ENCODE measurements around the gene GDPGP1. TPM values are rescaled to one million over a fixed set of nuclear protein-coding genes. Genes with fewer than 3 reads are reported as not detected.

Gene GDPGP1
- polyA plus RNA-seq, 3 donors from 2014 or later = 0.82 to 5.9 (median 1.4) TPM

GRCh38 chr15:90194655-90195054 is 39.4 kb upstream of the GDPGP1 start:
- Mint-ChIP-seq H3K27ac (no peak overlapping the region), H3K9me3 (no peaks in the 10 kb centered on the region), H3K4me3 (no peak overlapping the region), H3K36me3 (peaks cover 0 to 13% (median 0%) of the 10 kb centered on the region in 3 donors), H3K4me1 (peaks cover 20% of the 10 kb centered on the region in 2 donors), H3K27me3 (ENCODE audit: low read depth in 3 of 3) (peaks cover 0 to 3% (median 0%) of the 10 kb centered on the region in 3 donors)
- no peak for DNase-seq

GRCh38 chr15:90200534-90201129 is 33.4 kb upstream of the GDPGP1 start:
- Mint-ChIP-seq H3K4me1 (peaks cover 13 to 15% of the 10 kb centered on the region in 2 donors), H3K27ac (peak overlapping the region; percentile 35 to 88 (median 86)), H3K4me3 (peak overlapping the region; percentile 84 to 88 (median 87)), H3K9me3 (no peaks in the 10 kb centered on the region), H3K27me3 (ENCODE audit: low read depth in 3 of 3) (peaks cover 0 to 3% (median 1%) of the 10 kb centered on the region in 3 donors), H3K36me3 (peaks cover 0 to 8% (median 0%) of the 10 kb centered on the region in 3 donors)
- DNase-seq = no peak

GRCh38 chr15:90201130-90201943 is 32.7 kb upstream of the GDPGP1 start, which contains the start of gene SEMA4B:
Gene SEMA4B, plus strand, starts transcription at chr15:90201330. Its CDS starts 249 bp downstream, at chr15:90201579.
- no peaks in the 10 kb centered on the region for H3K9me3 Mint-ChIP-seq
- H3K4me3 Mint-ChIP-seq = peak within 1 kb of the TSS; percentile 84 to 88 (median 87)
- peaks cover 13 to 15% of the 10 kb centered on the region in 2 donors for H3K4me1 Mint-ChIP-seq
- H3K27ac Mint-ChIP-seq = peak within 1 kb of the TSS; percentile 40 to 88 (median 86)
- peak; percentile 78 to 82 (median 81) for DNase-seq
- H3K36me3 Mint-ChIP-seq = peaks cover 0 to 6% (median 0%) of the 10 kb centered on the region in 3 donors
- peaks cover 0 to 3% (median 1%) of the 10 kb centered on the region in 3 donors for H3K27me3 Mint-ChIP-seq (ENCODE audit: low read depth in 3 of 3)

GRCh38 chr15:90201944-90202375 is 32.0 kb upstream of the GDPGP1 start:
- no peak for DNase-seq
- Mint-ChIP-seq H3K27ac (peak overlapping the region in 4 of 6 donors; percentile 30 to 73 (median 56)), H3K27me3 (ENCODE audit: low read depth in 3 of 3) (peaks cover 0 to 3% (median 1%) of the 10 kb centered on the region in 3 donors), H3K9me3 (no peaks in the 10 kb centered on the region), H3K4me1 (peaks cover 13 to 15% of the 10 kb centered on the region in 2 donors), H3K4me3 (peak overlapping the region; percentile 79 to 87 (median 81)), H3K36me3 (no peaks in the 10 kb centered on the region)

- Mint-ChIP-seq H3K27ac (peak overlapping the region in 4 of 6 donors; percentile 22 to 88 (median 66)), H3K4me1 (peaks cover 13 to 15% of the 10 kb centered on the region in 2 donors), H3K27me3 (ENCODE audit: low read depth in 3 of 3) (peaks cover 0 to 5% (median 1%) of the 10 kb centered on the region in 3 donors), H3K36me3 (no peaks in the 10 kb centered on the region), H3K4me3 (peak overlapping the region; percentile 82 to 87 (median 83)), H3K9me3 (no peaks in the 10 kb centered on the region)
- DNase-seq = no peak
Observed at GRCh38 chr15:90202929-90203328, 31.1 kb upstream of the GDPGP1 start.

- Mint-ChIP-seq H3K27me3 (ENCODE audit: low read depth in 3 of 3) (peaks cover 0 to 5% (median 1%) of the 10 kb centered on the region in 3 donors), H3K4me3 (peak overlapping the region in 1 of 5 donors; percentile 87), H3K4me1 (peaks cover 13 to 15% of the 10 kb centered on the region in 2 donors), H3K9me3 (no peaks in the 10 kb centered on the region), H3K36me3 (no peaks in the 10 kb centered on the region), H3K27ac (no peak overlapping the region)
- DNase-seq = no peak
Observed at GRCh38 chr15:90203473-90203872, 30.5 kb upstream of the GDPGP1 start.

GRCh38 chr15:90203922-90204321 is 30.1 kb upstream of the GDPGP1 start:
- H3K4me3 Mint-ChIP-seq = no peak overlapping the region
- H3K36me3 Mint-ChIP-seq = no peaks in the 10 kb centered on the region
- peaks cover 13 to 15% of the 10 kb centered on the region in 2 donors for H3K4me1 Mint-ChIP-seq
- no peak for DNase-seq
- no peaks in the 10 kb centered on the region for H3K9me3 Mint-ChIP-seq
- H3K27me3 Mint-ChIP-seq (ENCODE audit: low read depth in 3 of 3) = peaks cover 0 to 5% (median 1%) of the 10 kb centered on the region in 3 donors
- no peak overlapping the region for H3K27ac Mint-ChIP-seq

- H3K36me3 Mint-ChIP-seq = peaks cover 0 to 7% (median 0%) of the 10 kb centered on the region in 3 donors
- H3K27ac Mint-ChIP-seq = no peak overlapping the region
- peaks cover 0 to 5% (median 1%) of the 10 kb centered on the region in 3 donors for H3K27me3 Mint-ChIP-seq (ENCODE audit: low read depth in 3 of 3)
- H3K9me3 Mint-ChIP-seq = no peaks in the 10 kb centered on the region
- DNase-seq = no peak
- H3K4me3 Mint-ChIP-seq = no peak overlapping the region
- peaks cover 15% of the 10 kb centered on the region in 2 donors for H3K4me1 Mint-ChIP-seq
Observed at GRCh38 chr15:90205050-90205848, 28.8 kb upstream of the GDPGP1 start.

GRCh38 chr15:90205886-90206285 is 28.1 kb upstream of the GDPGP1 start:
- Mint-ChIP-seq H3K27me3 (ENCODE audit: low read depth in 3 of 3) (peaks cover 0 to 3% (median 2%) of the 10 kb centered on the region in 3 donors), H3K27ac (no peak overlapping the region), H3K36me3 (peaks cover 0 to 13% (median 4%) of the 10 kb centered on the region in 3 donors), H3K9me3 (no peaks in the 10 kb centered on the region), H3K4me3 (no peak overlapping the region), H3K4me1 (peaks cover 12 to 21% of the 10 kb centered on the region in 2 donors)
- no peak for DNase-seq

GRCh38 chr15:90207252-90207651 is 26.8 kb upstream of the GDPGP1 start:
- peaks cover 13 to 19% of the 10 kb centered on the region in 2 donors for H3K4me1 Mint-ChIP-seq
- H3K9me3 Mint-ChIP-seq = no peaks in the 10 kb centered on the region
- DNase-seq = no peak
- no peak overlapping the region for H3K27ac Mint-ChIP-seq
- H3K4me3 Mint-ChIP-seq = no peak overlapping the region
- peaks cover 0 to 3% (median 2%) of the 10 kb centered on the region in 3 donors for H3K27me3 Mint-ChIP-seq (ENCODE audit: low read depth in 3 of 3)
- H3K36me3 Mint-ChIP-seq = peaks cover 0 to 13% (median 4%) of the 10 kb centered on the region in 3 donors

- Mint-ChIP-seq H3K4me3 (no peak overlapping the region), H3K4me1 (peaks cover 5 to 8% of the 10 kb centered on the region in 2 donors), H3K9me3 (no peaks in the 10 kb centered on the region), H3K27me3 (ENCODE audit: low read depth in 3 of 3) (peaks cover 0 to 3% (median 2%) of the 10 kb centered on the region in 3 donors), H3K27ac (no peak overlapping the region), H3K36me3 (peaks cover 0 to 13% (median 4%) of the 10 kb centered on the region in 3 donors)
- DNase-seq = no peak
Observed at GRCh38 chr15:90208356-90208755, 25.7 kb upstream of the GDPGP1 start.

- Mint-ChIP-seq H3K4me1 (peaks cover 6 to 10% of the 10 kb centered on the region in 2 donors), H3K27ac (peak overlapping the region in 3 of 6 donors; percentile 37 to 41 (median 38)), H3K27me3 (ENCODE audit: low read depth in 3 of 3) (peaks cover 0 to 3% (median 2%) of the 10 kb centered on the region in 3 donors), H3K9me3 (no peaks in the 10 kb centered on the region), H3K4me3 (no peak overlapping the region), H3K36me3 (peaks cover under 1 to 13% (median 4%) of the 10 kb centered on the region in 3 donors)
- DNase-seq = no peak
Observed at GRCh38 chr15:90209591-90209990, 24.4 kb upstream of the GDPGP1 start.

- DNase-seq = no peak
- H3K4me3 Mint-ChIP-seq = no peak overlapping the region
- peaks cover 0 to 3% (median 3%) of the 10 kb centered on the region in 3 donors for H3K27me3 Mint-ChIP-seq (ENCODE audit: low read depth in 3 of 3)
- H3K4me1 Mint-ChIP-seq = peaks cover 10 to 15% of the 10 kb centered on the region in 2 donors
- peak overlapping the region in 1 of 6 donors; percentile 57 for H3K27ac Mint-ChIP-seq
- peaks cover 4 to 13% (median 4%) of the 10 kb centered on the region in 3 donors for H3K36me3 Mint-ChIP-seq
- no peaks in the 10 kb centered on the region for H3K9me3 Mint-ChIP-seq
Observed at GRCh38 chr15:90210593-90210992, 23.4 kb upstream of the GDPGP1 start.

All from immature natural killer cell (primary cell).